GM21423 (cell line): ENCODE data around the gene FAM120B.
"Not testable (repeated sequence)": the region's sequence is repeated elsewhere in the genome, so short reads cannot be mapped to it uniquely, and the experiment has no call there.

Experiments
- ATAC-seq: cut with Tn5 transposase; IDR thresholded peaks from one replicate; pipeline ENCODE4 v1.9.1; 2021; ENCODE audit warnings: mild to moderate bottlenecking, moderate library complexity; ENCODE audit not compliant: unreplicated experiment

FAM120B gene

DNA sequence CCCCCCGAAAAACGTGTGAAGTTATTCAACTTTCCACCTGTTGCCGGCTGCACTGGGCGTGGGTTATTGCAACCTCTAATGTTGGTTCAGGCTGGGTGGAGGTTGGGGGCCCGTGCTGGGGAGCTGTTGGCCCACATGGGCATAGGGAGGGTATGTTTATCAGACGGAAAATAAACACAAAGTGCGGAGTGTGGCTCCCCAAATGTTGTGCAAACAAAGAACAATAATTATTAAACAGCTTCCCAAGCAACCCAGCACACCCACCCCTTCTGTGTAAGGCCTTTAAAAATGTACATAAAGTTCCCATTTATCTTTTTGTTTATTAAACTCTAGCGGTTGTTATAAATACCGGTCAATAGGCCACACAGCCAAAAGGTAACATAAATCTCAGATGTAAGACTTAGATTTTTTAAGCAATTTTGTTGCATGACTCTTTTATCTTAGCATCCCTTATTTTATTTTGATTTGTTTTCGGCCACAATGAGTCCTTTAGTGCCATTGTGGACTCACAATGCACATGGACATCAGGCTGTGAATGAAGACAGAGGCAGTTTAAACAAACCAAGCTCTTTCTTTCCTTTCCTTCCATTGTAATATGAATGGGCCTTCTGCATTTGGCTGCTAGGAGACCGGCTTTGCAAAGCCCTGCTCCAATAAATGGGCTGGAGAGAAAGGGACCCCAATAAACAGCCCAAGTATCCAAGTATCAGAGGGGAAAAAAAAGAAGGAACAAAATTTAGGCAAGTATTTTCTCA is 8.8 kb upstream of the FAM120B start:
- ATAC-seq = no peak

DNA sequence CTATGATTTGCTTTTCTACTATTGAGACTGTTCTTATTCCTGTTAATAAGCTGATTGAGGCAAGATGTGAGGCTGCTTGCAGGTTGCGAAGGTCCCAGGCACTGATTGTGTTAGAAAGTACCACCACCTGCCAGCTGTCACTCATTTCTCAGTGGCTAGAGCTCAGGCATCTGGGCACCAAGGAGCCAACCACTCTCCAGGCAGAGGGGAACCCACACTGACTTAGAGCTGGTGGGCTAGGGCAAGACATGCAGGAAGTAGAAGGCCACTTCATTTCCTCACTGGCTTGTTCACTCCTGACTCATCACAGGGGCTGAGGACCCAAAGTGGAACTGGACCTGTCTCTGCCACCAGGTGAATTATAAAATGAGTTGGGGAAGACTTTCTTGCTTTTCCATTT is 7.9 kb upstream of the FAM120B start:
- no peak for ATAC-seq

DNA sequence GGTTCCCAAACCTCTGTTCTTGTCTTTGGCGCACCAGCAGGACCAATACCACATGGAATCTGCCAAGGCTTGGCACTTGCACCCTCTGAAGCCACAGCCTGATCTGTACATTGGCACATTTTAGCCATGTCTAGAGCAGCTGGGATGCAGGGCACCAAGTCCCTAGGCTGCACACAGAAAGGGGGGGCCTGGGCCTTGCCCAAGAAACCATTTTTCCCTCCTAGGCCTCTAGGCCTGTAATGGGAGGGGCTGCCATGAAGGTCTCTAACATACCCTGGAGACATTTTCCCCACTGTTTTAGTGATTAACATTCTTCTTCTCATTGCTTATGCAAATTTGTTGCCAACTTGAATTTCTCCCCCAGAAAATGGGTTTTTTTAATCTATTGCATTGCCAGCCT is 5.4 kb upstream of the FAM120B start:
- no peak for ATAC-seq

DNA sequence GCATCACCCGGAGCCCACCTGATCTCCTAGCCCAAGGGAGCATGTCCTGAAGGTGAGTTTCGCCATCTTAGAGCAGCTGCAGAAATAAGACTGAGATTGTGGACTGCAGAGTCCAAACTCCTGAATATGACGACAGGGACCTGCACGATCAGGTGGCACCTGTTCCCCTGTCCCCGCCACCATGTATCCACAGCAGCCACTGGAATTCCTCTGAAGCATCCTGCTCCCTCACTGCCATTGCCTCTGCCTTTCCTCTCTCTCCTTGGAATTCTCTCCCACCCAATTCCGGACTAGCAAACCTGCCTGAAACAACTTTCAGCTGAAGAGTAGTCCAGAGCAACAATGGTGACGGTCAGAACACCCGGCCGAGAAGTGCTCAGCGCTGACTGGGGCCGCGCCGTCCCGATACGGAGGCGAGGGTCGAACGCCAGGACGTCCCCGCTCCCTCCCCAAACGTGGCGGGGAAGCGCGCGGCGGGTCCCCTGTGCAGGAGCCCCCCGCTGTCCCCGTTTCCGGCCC is 694 bp upstream of the FAM120B start:
- no peak for ATAC-seq

DNA sequence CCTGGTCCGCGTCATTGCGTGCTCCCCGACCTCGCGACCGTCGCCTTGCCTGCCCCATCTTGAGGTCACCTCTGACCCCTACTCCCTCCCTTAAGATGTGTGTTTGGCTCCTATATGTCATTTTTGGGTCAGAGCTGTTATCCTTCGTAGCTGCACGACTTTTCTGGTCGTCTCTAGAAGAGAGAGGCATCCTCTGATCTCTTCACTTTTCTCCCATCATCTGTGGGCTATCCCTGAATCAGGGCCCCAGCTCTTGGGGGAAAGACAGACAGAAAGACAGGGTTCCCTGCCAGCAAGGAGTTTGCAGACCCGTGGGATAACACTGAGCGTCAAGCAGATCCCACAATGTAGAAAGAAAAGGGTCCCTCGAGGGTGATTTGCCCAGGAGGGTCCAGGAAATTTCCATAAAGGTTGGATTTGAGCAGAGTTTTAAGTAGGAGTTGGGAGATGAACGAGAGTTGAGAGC is 555 bp downstream of the FAM120B start:
- ATAC-seq = no peak

DNA sequence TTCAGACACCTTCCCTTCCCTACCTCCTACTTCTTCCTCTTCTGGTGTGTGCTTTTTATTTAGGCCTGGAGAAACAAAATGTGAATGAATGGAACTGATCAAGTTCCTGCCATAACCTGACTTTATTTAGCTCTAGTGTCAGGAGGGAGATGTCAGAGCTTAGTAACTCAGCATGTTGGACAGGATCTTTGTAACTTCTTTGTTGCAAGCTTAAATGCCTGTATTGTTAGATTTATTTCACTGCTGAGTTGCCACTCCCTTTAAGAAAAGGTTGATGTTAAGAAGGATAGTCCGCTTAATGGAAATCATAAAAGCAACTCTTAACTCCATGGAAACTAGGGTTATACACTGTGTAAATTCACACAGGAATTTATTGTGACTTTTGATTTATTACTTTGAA is 2.2 kb downstream of the FAM120B start:
- no peak for ATAC-seq

DNA sequence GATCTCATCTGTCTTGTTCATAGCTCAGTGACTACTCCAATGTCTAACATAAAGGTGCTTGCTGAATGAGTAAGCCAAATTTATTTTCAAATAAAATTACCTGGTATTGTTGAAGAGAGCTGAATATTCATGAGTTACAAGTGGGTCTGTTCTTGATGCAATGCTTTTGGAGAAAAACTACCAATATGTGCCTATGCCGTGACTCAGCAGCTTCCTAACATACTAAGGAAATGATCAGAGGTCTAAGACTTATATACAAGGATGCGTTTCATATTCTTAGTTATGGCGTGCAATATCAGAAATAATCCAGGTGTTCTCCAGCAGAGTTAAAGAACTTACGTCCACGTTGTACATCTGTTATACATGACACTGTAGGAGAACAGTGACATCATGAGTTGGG is 5.1 kb downstream of the FAM120B start:
- no peak for ATAC-seq

DNA sequence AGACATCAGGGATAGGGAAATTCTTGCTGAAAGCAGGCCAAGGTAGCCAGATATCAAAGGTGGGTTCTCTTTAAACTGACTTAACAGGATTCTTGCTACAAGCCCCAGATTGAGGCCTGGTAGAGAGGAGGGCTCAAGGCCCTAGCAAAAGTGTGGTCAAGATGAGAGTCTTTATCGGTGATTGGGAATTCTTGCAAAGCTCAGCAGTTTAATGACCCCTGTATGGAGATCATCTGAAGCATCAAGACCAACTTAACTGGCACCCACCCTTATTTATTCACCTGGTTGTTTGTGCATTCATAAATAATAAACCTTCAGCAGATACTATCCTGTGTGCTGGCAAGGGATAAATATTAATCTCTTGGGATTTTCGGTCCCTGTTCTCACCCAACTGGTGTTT is 6.3 kb downstream of the FAM120B start:
- no peak for ATAC-seq

DNA sequence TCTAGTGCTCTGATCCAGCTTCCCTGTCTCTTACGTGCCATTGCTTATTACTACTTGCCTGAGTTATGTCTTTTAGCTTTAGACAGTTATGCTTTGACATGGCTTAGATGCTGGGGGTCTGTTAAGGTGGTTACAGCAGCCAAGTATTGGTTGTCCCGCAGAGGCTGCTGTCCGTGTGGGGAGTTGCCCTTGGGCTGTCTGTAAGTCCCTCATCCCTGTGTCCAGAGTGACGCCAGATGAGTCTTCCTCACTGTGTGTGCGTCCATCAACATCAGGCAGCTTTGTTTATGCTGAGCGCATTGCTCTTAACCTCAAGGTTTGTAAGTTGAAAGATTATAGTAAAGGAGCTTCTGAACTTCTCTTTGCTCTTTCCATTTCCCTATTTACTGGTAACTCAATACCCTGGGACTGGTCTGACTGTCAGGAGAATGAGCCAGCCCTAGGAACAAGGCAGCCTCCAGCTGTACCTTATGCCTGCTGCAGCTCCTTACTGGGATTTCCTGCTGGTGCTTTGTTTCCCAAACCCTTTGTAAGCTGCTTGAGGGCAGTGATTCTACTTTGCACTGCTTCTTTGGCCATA is 7.2 kb downstream of the FAM120B start:
- no peak for ATAC-seq

DNA sequence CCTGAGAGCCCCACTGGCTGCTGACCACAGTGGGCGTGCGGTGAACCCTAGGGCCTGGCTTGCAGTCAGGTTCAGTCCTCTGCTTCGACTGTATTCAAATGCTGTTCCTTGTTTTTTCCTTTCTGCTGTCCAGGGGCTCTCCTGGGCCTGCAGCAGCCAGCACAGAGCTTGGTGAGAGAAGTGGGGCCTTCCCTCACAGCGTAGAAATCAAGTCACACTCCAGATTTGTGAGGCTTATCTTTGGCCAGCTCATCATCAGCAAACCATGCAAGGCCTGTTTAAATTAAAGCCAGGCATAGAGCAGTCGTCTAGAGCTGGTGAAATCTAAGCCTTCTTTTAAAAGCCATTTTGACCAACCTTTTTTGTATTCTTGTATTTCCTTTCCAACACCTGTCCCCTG is 8.4 kb downstream of the FAM120B start:
- ATAC-seq = no peak

DNA sequence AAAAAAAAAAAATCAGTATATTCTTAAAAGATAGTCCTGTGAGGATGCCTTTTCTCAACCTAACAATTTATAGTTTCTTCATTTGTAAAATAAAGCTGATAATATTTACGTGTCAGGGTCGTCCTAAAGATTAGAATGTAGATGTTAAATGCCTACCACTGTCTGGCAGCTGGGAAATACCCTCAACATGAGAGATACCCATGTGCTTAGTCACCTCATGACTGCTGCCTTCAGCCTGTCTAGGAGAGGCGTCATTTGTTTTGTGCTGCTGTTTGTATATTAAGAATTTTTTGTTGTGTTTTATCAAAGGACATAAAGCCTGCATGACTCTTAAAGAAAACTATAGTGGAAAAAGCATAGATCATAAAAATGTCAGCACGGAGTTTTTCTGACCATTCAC is 9.5 kb downstream of the FAM120B start:
- no peak for ATAC-seq

DNA sequence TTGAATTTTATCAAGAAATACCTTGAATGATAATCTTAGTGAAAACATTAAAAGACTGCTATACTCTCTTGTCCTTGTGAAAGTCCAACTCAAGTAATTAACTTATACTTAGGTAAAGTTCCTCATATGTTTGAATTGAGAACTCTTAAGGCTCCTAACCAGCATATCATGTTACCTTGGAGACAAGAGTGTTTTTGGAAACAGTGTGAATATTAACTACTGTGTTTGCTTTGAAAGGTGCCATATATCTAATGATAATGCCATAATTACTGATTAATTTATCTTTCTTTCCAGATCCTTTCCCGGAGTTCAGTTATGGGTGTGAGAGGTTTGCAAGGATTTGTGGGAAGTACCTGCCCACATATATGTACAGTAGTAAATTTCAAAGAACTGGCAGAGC is 10.5 kb downstream of the FAM120B start:
- no peak for ATAC-seq

DNA sequence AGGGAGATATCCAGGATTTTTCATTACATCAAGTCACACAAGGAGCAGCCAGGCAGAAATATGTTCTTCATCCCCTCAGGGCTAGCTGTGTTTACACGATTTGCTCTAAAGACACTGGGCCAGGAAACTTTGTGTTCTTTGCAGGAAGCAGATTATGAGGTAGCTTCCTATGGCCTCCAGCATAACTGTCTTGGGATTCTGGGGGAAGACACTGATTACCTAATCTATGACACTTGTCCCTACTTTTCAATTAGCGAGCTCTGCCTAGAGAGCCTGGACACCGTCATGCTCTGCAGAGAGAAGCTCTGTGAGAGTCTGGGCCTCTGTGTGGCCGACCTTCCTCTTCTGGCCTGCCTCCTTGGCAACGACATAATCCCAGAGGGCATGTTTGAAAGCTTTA is 11.2 kb downstream of the FAM120B start:
- ATAC-seq = no peak

DNA sequence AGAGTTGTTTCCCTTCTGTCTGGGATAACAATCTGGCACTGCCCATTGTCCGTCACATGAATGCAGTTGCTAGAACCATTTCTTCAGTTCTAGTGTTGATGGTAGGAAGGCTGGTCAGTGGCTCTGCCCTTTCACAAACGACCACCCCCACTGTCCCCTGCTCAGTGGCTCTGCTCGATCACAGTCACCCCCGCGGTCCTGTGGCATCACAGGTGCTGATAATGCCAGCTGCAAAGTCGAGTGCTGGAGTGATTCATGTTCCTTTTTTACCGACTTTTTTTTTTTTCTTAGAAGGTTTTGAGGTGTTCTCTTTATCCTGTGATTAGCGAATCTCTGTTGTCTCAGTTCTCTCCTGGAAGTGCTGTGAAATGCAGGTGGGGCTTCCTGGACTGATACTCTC is 22.8 kb downstream of the FAM120B start:
- no peak for ATAC-seq

DNA sequence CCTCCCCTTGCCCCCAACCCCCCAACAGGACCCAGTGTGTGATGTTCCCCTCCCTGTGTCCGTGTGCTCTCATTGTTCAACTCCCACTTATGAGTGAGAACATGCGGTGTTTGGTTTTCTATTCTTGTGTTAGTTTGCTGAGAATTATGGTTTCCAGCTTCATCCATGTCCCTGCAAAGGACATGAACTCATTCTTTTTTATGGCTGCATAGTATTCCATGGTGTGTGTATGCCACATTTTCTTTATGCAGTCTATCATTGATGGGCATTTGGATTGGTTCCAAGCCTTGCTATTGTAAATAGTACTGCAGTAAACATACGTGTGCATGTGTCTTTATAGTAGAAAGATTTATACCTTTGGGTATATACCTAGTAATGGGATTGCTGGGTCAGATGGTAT is 28.6 kb downstream of the FAM120B start:
- ATAC-seq = not testable (repeated sequence)

DNA sequence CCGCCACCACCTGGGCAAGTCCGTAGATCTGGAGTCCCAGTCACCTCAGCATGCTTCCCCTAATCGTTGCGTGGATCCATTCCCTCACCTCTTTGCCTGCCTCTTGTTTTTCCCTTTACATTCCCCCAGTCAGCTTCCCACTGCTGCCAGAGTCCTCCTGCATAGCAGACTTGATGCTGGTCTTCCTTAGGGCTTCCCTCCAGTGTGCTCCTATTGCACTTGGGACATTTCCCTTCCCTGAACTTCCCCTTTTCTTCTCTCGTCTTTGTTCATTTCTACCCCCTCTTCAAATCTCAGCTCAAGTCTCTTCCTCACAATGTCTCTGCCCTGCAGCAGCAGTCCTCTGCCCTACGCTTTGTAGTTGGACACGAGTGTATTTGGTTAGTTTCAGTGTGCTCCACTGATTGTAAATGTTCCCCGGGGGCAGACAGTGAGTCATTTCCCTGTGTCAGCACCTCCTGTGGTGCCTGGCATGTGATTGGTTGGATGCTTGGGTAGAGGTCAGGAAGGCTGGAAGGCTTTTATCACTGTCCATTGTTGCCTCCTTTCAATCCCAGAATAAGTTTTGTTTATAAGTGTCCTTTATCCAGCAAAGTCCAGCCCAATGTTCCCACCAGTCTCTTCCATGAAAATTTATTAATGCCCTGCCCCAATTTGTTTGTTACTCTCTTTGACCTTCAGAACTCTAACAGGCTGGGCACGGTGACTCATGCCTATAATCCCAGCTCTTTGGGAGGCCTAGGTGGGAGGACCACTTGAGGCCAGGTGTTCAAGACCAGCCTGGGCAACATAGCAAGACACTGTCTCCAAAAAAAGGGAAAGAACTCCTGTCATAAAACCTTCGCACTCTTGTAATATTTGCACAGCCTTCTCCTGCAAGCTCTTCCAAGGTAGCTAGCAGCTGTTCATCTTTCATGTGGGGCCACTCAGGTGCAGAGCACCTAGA is 38.3 kb downstream of the FAM120B start:
- peak; percentile 60 for ATAC-seq

DNA sequence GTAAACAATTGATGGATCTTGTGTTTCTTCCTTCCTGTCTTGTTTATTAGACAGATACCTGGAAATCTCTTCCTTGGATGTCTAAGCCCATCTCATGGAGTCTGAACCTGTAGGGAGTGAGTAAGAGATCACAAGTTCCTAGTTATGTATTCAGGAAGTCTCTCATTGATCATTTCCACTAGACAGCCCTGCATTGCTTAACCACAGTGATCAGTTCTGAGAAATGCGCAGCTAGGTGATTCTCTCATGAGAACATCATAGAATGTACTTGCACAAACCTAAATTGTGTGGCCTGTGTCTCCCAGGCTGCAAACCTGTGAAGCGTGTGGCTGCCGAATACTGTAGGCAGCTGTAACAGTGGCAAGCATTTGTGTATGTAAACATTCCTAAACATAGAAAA is 39.1 kb downstream of the FAM120B start:
- no peak for ATAC-seq

DNA sequence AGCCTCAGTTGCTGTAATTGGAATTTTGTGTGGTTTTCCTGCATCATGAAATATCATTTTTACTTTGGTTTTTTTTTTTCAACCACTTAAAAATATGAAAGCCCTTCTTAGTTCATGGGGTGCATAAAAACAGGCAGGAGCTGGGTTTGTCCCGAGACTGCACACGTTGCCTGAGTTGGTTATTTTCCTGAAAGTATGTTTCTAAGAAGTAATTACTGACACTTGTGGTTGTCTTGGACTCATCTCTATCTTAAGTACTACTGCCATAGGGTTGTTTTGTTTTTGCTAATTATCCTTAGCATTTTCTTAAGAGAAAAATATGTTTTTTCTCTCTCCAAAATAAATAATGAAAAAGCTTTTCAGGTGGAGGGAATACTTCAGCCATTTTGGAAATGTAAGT is 40.1 kb downstream of the FAM120B start:
- ATAC-seq = no peak

DNA sequence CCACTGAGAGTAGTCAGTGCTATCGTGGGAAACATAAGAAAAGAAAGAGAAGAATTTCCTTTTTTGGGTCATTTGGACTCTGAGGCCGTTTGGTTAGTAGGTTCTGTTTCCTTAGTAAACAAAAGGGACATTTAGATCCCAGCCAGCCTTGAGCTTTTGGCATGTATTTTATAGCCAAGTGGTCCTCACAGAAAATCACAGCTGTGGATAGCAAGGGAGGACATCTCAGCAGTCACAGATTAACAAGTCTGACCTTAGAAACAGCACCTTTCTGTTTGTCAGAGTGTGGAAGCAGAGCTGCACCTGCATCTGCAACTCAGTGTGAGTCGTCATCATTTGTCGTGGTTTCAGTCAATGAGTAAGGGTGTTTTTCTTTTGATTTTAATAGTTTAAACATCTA is 40.5 kb downstream of the FAM120B start:
- ATAC-seq = peak; percentile 80

DNA sequence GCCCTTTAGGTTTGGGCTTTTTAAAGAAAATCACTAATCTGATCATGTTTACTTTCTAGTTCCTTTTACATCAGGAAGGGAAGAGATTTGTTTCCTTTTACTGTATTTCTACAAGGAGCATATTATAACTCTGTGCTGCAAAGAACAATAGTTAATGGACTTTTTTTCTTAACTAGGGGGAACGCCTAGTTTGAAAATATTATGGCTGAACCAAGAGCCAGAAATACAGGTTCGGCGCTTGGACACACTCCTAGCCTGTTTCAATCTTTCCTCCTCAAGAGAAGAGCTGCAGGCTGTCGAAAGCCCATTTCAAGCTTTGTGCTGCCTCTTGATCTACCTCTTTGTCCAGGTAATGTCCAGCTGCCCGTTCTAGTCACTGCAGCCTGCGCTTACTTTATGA is 41.4 kb downstream of the FAM120B start:
- ATAC-seq = no peak

DNA sequence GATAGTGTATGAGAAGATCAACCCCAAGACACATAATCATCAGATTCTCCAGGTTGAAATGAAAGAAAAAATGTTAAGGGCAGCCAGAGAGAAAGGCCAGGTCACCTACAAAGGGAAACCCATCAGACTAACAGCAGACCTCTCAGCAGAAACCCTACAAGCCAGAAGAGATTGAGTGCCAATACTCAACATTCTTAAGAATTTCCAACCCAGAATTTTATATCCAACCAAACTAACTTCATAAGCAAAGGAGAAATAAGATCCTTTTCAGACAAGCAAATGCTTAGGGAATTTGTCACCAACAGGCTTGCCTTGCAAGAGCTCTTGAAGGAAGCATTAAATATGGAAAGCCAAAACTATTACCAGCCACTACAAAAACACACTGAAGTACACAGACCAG is 44.9 kb downstream of the FAM120B start:
- ATAC-seq = not testable (repeated sequence)
